ENCODE results near the gene PCDH9.

- no peak for TF ChIP-seq NPAS2 (CRISPR knock-in tag; IDR thresholded peaks at IDR 0.05; ENCODE audit: borderline replicate concordance)
- TF ChIP-seq CHD4 (IDR thresholded peaks at IDR 0.05; ENCODE audit: borderline replicate concordance, low read length) = no peak
- no peak for TF ChIP-seq IKZF1 (IDR thresholded peaks at IDR 0.05)
- TF ChIP-seq JARID2 (CRISPR knock-in tag; IDR thresholded peaks at IDR 0.05; ENCODE audit: insufficient replicate concordance) = no peak
- TF ChIP-seq ZNF644 (CRISPR knock-in tag; IDR thresholded peaks at IDR 0.05; ENCODE audit: low read depth) = no peak
- no peak for TF ChIP-seq SRF (IDR thresholded peaks at IDR 0.05; ENCODE audit: low read depth, low read length)
- no peak for TF ChIP-seq NKX3-1 (CRISPR knock-in tag; IDR thresholded peaks at IDR 0.05)
- no peak for TF ChIP-seq PCBP1 (IDR thresholded peaks at IDR 0.05; ENCODE audit: borderline replicate concordance, low read depth, low read length)
- TF ChIP-seq ZXDC (CRISPR knock-in tag; IDR thresholded peaks at IDR 0.05) = no peak
Measured at GRCh38 chr13:66475061-66475460, 755.1 kb downstream of the PCDH9 start.
